ENCODE results near the gene SH3GL3. TPM values are rescaled to one million over a fixed set of nuclear protein-coding genes. Genes with fewer than 3 reads are reported as not detected.

The SH3GL3 gene
- polyA plus RNA-seq, 4 donors = 0.16 to 0.84 TPM; not detected in 2

DNA sequence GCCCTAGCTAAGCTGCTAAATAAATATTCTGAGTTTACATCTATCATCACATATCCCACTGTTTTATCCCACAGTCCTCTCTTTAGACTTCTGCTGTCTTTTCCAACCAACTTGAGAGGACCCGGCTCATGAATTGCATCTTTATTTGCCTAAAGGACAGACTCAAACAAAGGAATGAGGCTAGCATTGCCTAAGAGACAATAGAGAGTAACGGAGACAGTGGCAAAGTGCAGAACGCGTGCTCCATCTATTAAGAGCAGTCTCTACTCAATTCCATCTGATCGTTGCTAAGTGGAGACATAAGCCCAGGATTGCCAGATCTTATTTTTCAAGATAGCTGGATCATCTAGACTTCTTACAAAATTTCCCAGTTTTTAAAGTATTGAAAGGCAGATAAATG lies 209.1 kb downstream of the SH3GL3 start:
- WGBS, 3 donors = 54 to 76% (median 65%) methylated on average over 5 of the region's 5 CpGs
- Histone ChIP-seq H3K27me3 (ENCODE audit: control insufficient read depth in 3 of 3, insufficient read depth in 3 of 3, low read length in 3 of 3) (peaks cover 4 to 23% (median 19%) of the 10 kb centered on the region in 3 donors), H3K27ac (ENCODE audit: low read depth in 1 of 3, low read length in 2 of 3) (no peak overlapping the region), H3K9me3 (ENCODE audit: control insufficient read depth in 2 of 2, insufficient read depth in 1 of 2, low read depth in 1 of 2, low read length in 1 of 2) (peaks cover 0 to 2% of the 10 kb centered on the region in 2 donors), H3K36me3 (ENCODE audit: control insufficient read depth in 3 of 3, insufficient read depth in 2 of 3, low read depth in 1 of 3, low read length in 3 of 3) (peaks cover 0 to 2% (median 0%) of the 10 kb centered on the region in 3 donors), H3K4me1 (ENCODE audit: control insufficient read depth in 3 of 3, insufficient read depth in 2 of 3, low read depth in 1 of 3, low read length in 2 of 3) (no peaks in the 10 kb centered on the region), H3K4me3 (ENCODE audit: low read depth in 1 of 3, low read length in 3 of 3) (no peak overlapping the region)
- FAIRE-seq (no peak), DNase-seq (no peak)

- no peaks in the 10 kb centered on the region for H3K4me1 ChIP-seq (ENCODE audit: control insufficient read depth in 3 of 3, insufficient read depth in 2 of 3, low read depth in 1 of 3, low read length in 2 of 3)
- peaks cover 4 to 23% (median 19%) of the 10 kb centered on the region in 3 donors for H3K27me3 ChIP-seq (ENCODE audit: control insufficient read depth in 3 of 3, insufficient read depth in 3 of 3, low read length in 3 of 3)
- H3K36me3 ChIP-seq (ENCODE audit: control insufficient read depth in 3 of 3, insufficient read depth in 2 of 3, low read depth in 1 of 3, low read length in 3 of 3) = peaks cover 0 to 2% (median 0%) of the 10 kb centered on the region in 3 donors
- FAIRE-seq (no peak), DNase-seq (no peak)
- no peak overlapping the region for H3K4me3 ChIP-seq (ENCODE audit: low read depth in 1 of 3, low read length in 3 of 3)
- H3K9me3 ChIP-seq (ENCODE audit: control insufficient read depth in 2 of 2, insufficient read depth in 1 of 2, low read depth in 1 of 2, low read length in 1 of 2) = peaks cover 0 to 2% of the 10 kb centered on the region in 2 donors
- H3K27ac ChIP-seq (ENCODE audit: low read depth in 1 of 3, low read length in 2 of 3) = no peak overlapping the region
- WGBS, 3 donors = 70 to 86% (median 79%) methylated on average over 10 of the region's 10 CpGs
These were observed 209.9 kb downstream of the SH3GL3 start for GRCh38 chr15:83656943-83657528.

DNA sequence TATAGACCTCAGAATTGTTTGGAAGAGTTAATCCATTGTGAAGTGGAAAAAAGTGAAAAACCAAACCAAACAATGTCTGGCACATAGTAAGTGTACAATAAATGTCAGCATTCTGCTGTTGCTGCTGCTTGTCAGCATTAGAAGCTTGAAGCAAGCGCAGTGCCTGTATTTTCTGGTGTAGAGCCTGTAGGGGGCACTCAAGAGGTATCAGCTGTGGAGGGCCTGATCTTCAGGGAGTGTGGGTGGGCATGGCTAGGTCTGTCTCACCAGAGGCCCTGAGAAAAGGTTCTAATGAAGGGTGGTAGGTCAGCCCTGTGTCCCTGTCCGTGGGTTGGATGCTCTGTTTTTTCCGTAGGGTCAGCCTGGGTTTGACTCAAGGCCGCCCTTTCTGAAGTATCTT lies 210.4 kb downstream of the SH3GL3 start:
- 83 to 87% (median 87%) methylated on average over 4 of the region's 4 CpGs for WGBS, 3 donors

DNA sequence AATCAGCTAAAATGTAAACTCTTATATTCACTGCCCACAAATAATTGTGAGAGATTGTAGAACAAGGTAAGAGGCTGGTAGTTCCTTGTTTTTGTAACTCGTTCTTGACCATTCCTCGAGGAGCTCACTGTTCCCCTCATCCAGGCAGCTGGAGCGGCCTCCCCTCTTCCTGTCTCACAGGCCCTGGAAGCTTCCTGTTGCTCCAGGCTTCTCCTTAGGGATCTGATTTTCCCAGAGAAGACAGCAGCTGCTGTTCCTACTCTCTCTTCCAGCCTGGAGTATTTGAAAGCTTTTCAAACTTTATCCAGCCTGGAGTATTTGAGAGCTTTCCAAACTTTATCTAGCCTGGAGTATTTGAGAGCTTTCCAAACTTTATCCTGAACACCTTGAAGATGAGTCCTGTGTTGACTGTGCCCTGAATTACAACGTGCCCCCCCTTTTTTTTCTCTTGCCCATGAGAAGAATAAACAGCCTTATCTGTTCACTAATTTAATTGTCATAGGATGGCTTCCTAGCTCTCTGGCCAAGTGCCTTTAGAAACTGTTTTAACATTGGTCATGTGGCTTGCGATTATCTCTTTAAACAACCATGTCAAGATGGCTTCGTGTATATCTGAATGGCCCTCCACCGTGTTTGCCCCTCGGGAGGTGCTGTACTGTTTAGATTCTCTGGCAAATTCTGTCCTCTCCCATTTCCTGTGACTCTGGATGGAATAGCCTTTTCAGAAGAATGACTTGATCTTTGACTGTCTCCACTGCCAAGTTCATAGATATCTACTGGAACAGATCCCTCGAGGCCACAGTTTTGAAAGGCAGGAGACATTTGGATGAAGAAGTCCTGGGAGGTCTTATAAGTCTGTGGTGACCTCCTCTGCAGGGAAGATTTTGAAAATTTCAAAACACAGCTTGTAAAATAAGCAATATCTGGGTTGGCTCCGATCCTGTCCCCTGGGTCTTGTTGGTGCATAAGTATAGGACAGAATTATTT lies 211.6 kb downstream of the SH3GL3 start:
- Histone ChIP-seq H3K27ac (ENCODE audit: low read depth in 1 of 3, low read length in 2 of 3) (peak overlapping the region in 1 of 3 donors; percentile 55), H3K36me3 (ENCODE audit: control insufficient read depth in 3 of 3, insufficient read depth in 2 of 3, low read depth in 1 of 3, low read length in 3 of 3) (peaks cover 0 to 2% (median 0%) of the 10 kb centered on the region in 3 donors), H3K9me3 (ENCODE audit: control insufficient read depth in 2 of 2, insufficient read depth in 1 of 2, low read depth in 1 of 2, low read length in 1 of 2) (no peaks in the 10 kb centered on the region), H3K4me3 (ENCODE audit: low read depth in 1 of 3, low read length in 3 of 3) (no peak overlapping the region), H3K4me1 (ENCODE audit: control insufficient read depth in 3 of 3, insufficient read depth in 2 of 3, low read depth in 1 of 3, low read length in 2 of 3) (no peaks in the 10 kb centered on the region), H3K27me3 (ENCODE audit: control insufficient read depth in 3 of 3, insufficient read depth in 3 of 3, low read length in 3 of 3) (peaks cover 2 to 16% (median 15%) of the 10 kb centered on the region in 3 donors)
- 45 to 64% (median 48%) methylated on average over 10 of the region's 10 CpGs for WGBS, 3 donors
- FAIRE-seq (no peak), DNase-seq (no peak)

More for the DNA sequence above, 210.4 kb downstream of the SH3GL3 start:
- FAIRE-seq (no peak), DNase-seq (no peak)
- no peak overlapping the region for H3K4me3 ChIP-seq (ENCODE audit: low read depth in 1 of 3, low read length in 3 of 3)
- peaks cover 4 to 23% (median 17%) of the 10 kb centered on the region in 3 donors for H3K27me3 ChIP-seq (ENCODE audit: control insufficient read depth in 3 of 3, insufficient read depth in 3 of 3, low read length in 3 of 3)
- no peaks in the 10 kb centered on the region for H3K9me3 ChIP-seq (ENCODE audit: control insufficient read depth in 2 of 2, insufficient read depth in 1 of 2, low read depth in 1 of 2, low read length in 1 of 2)
- peaks cover 0 to 2% (median 0%) of the 10 kb centered on the region in 3 donors for H3K36me3 ChIP-seq (ENCODE audit: control insufficient read depth in 3 of 3, insufficient read depth in 2 of 3, low read depth in 1 of 3, low read length in 3 of 3)
- H3K27ac ChIP-seq (ENCODE audit: low read depth in 1 of 3, low read length in 2 of 3) = peak overlapping the region in 1 of 3 donors; percentile 36
- H3K4me1 ChIP-seq (ENCODE audit: control insufficient read depth in 3 of 3, insufficient read depth in 2 of 3, low read depth in 1 of 3, low read length in 2 of 3) = no peaks in the 10 kb centered on the region

DNA sequence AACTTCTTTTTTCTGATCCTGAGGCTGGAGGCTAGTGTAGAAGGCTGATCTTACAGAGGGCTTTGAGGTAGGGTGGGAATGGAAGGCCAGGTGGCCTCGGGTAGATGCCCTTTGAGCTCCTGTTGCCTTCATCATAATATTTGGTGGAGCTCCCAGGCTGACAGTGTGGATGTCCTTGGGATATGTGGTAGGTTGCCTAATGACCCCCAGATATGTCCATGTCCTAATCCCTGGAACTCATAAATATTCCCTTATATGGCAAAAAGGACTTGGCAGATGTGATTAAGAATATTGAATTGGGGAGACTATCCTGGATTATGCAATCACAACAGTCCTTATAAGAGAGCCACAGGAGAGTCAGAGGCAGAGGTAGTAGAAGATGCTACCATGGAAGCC lies 212.3 kb downstream of the SH3GL3 start:
- no peaks in the 10 kb centered on the region for H3K4me1 ChIP-seq (ENCODE audit: control insufficient read depth in 3 of 3, insufficient read depth in 2 of 3, low read depth in 1 of 3, low read length in 2 of 3)
- H3K4me3 ChIP-seq (ENCODE audit: low read depth in 1 of 3, low read length in 3 of 3) = no peak overlapping the region
- no peaks in the 10 kb centered on the region for H3K9me3 ChIP-seq (ENCODE audit: control insufficient read depth in 2 of 2, insufficient read depth in 1 of 2, low read depth in 1 of 2, low read length in 1 of 2)
- FAIRE-seq (no peak), DNase-seq (no peak)
- peaks cover 0 to 2% (median 0%) of the 10 kb centered on the region in 3 donors for H3K36me3 ChIP-seq (ENCODE audit: control insufficient read depth in 3 of 3, insufficient read depth in 2 of 3, low read depth in 1 of 3, low read length in 3 of 3)
- peaks cover 0 to 14% (median 13%) of the 10 kb centered on the region in 3 donors for H3K27me3 ChIP-seq (ENCODE audit: control insufficient read depth in 3 of 3, insufficient read depth in 3 of 3, low read length in 3 of 3)
- H3K27ac ChIP-seq (ENCODE audit: low read depth in 1 of 3, low read length in 2 of 3) = peak overlapping the region in 1 of 3 donors; percentile 55
- WGBS, 3 donors = 41 to 67% (median 63%) methylated on average over 1 of the region's 1 CpG

DNA sequence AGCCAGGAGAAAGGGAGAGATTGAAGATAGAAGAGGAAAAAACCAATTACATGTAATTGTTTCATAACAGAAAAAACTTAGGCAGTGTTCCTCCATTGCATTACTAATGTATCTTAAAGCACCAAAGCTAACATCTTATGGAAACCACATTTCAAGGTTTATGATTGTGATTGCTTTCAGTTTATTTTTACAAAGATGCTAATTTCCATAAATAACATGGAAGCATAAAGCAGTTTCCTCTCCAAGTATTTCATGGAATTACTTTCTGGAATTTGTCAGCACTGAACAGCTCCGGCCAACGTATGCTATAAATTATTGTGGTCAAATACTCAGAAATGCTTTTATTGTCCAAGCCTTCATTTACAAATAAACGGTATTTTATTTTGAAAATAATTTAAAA lies 218.3 kb downstream of the SH3GL3 start:
- H3K4me3 ChIP-seq (ENCODE audit: low read depth in 1 of 3, low read length in 3 of 3) = no peak overlapping the region
- H3K27ac ChIP-seq (ENCODE audit: low read depth in 1 of 3, low read length in 2 of 3) = no peak overlapping the region
- H3K27me3 ChIP-seq (ENCODE audit: control insufficient read depth in 3 of 3, insufficient read depth in 3 of 3, low read length in 3 of 3) = no peaks in the 10 kb centered on the region
- DNase-seq (no peak), FAIRE-seq (no peak)
- no peaks in the 10 kb centered on the region for H3K36me3 ChIP-seq (ENCODE audit: control insufficient read depth in 3 of 3, insufficient read depth in 2 of 3, low read depth in 1 of 3, low read length in 3 of 3)
- no peaks in the 10 kb centered on the region for H3K9me3 ChIP-seq (ENCODE audit: control insufficient read depth in 2 of 2, insufficient read depth in 1 of 2, low read depth in 1 of 2, low read length in 1 of 2)
- H3K4me1 ChIP-seq (ENCODE audit: control insufficient read depth in 3 of 3, insufficient read depth in 2 of 3, low read depth in 1 of 3, low read length in 2 of 3) = no peaks in the 10 kb centered on the region
- WGBS, 3 donors = 51 to 72% (median 65%) methylated on average over 3 of the region's 3 CpGs

Other genes starting within 250 kb of the SH3GL3 start
- gene HDGFL3, start 239.5 kb upstream of the SH3GL3 start, polyA plus RNA-seq = 10 to 100 TPM in 2 of 4 donors, 1 to 10 TPM in 1, under 1 TPM in 1; 0.22 to 17.9 (median 8.1) TPM
- under 1 TPM in 2 of 4 donors, not detected in 2; 0.10 to 0.13 TPM for gene BNC1, start 162.7 kb upstream of the SH3GL3 start, polyA plus RNA-seq
- 1 to 10 TPM in 2 of 4 donors, under 1 TPM in 2; 0.22 to 1.6 (median 0.93) TPM for gene ADAMTSL3, start 206.8 kb downstream of the SH3GL3 start, polyA plus RNA-seq